Stomach (tissue), 4 donors: ENCODE measurements around the gene KCNQ1.

Source experiments
- CTCF ChIP-seq, 7 experiments: fragments of 450-650 bp in 4 of 7; fragments of 200-600 bp in 3 of 7; sonication (generic) in 3 of 7; IDR thresholded peaks; one replicate each; pipeline ENCODE4 v1.5.1; 2016 to 2019; ENCODE audit warnings: antibody characterized with exemption in 7 of 7, control low read depth in 2 of 7, mild to moderate bottlenecking in 1 of 7
- EP300 ChIP-seq: sonication (generic); formaldehyde crosslinking; IDR thresholded peaks from one replicate; pipeline ENCODE4 v1.6.1; 2017; ENCODE audit warnings: antibody characterized with exemption
- POLR2A ChIP-seq, 4 donors: fragments of 450-650 bp; IDR thresholded peaks; one replicate each; pipeline ENCODE4 v1.6.1; 2016; ENCODE audit warnings: antibody characterized with exemption in 4 of 4, control low read depth in 2 of 4, mild to moderate bottlenecking in 1 of 4, moderate library complexity in 1 of 4
- POLR2AphosphoS5 ChIP-seq, 3 donors: sonication (generic); formaldehyde crosslinking; IDR thresholded peaks; one replicate each; pipeline ENCODE4 v1.6.1; 2016; ENCODE audit warnings: antibody characterized with exemption in 3 of 3

GRCh38 chr11:2673871-2674471, 229.2 kb downstream of the KCNQ1 start:
- TF ChIP-seq CTCF (IDR thresholded peaks at IDR 0.05) (no peak), EP300 (no peak), POLR2A (IDR thresholded peaks at IDR 0.05) (no peak), POLR2AphosphoS5 (IDR thresholded peaks at IDR 0.05) (no peak)
